ENCODE data around the gene CD19.
"Not testable (repeated sequence)": the region's sequence is repeated elsewhere in the genome, so short reads cannot be mapped to it uniquely, and the experiment has no call there.

CD19 gene

GRCh38 chr16:28935924-28936783, 4.4 kb downstream of the CD19 start:
- Mint-ChIP-seq H3K27me3 (ENCODE audit: low read depth) (peaks cover 2% of the 10 kb centered on the region), H3K9me3 (no peaks in the 10 kb centered on the region), H3K27ac (peak overlapping the region; percentile 26), H3K4me1 (ENCODE audit: low read depth) (peaks cover 10% of the 10 kb centered on the region), H3K36me3 (ENCODE audit: low read depth) (no peaks in the 10 kb centered on the region), H3K4me3 (peak overlapping the region; percentile 63)
- DNase-seq (ENCODE audit: low spot score), result peak; percentile 88

GRCh38 chr16:28936784-28937155, 5.0 kb downstream of the CD19 start:
- no peak for DNase-seq (ENCODE audit: low spot score)
- peaks cover 10% of the 10 kb centered on the region for H3K4me1 Mint-ChIP-seq (ENCODE audit: low read depth)
- peak overlapping the region; percentile 26 for H3K27ac Mint-ChIP-seq
- H3K36me3 Mint-ChIP-seq (ENCODE audit: low read depth), result no peaks in the 10 kb centered on the region
- H3K27me3 Mint-ChIP-seq (ENCODE audit: low read depth), result peaks cover 2% of the 10 kb centered on the region
- H3K4me3 Mint-ChIP-seq, result peak overlapping the region; percentile 63
- H3K9me3 Mint-ChIP-seq, result no peaks in the 10 kb centered on the region

GRCh38 chr16:28937222-28937876, 5.6 kb downstream of the CD19 start:
- Mint-ChIP-seq H3K4me3 (no peak overlapping the region), H3K27ac (no peak overlapping the region), H3K4me1 (ENCODE audit: low read depth) (peaks cover 10% of the 10 kb centered on the region), H3K27me3 (ENCODE audit: low read depth) (peaks cover 2% of the 10 kb centered on the region), H3K36me3 (ENCODE audit: low read depth) (no peaks in the 10 kb centered on the region), H3K9me3 (no peaks in the 10 kb centered on the region)
- DNase-seq (ENCODE audit: low spot score), result no peak

GRCh38 chr16:28938721-28939120, 7.0 kb downstream of the CD19 start:
- no peak for DNase-seq (ENCODE audit: low spot score)
- Mint-ChIP-seq H3K36me3 (ENCODE audit: low read depth) (no peaks in the 10 kb centered on the region), H3K27ac (no peak overlapping the region), H3K27me3 (ENCODE audit: low read depth) (peaks cover 2% of the 10 kb centered on the region), H3K4me3 (no peak overlapping the region), H3K9me3 (no peaks in the 10 kb centered on the region), H3K4me1 (ENCODE audit: low read depth) (peaks cover 10% of the 10 kb centered on the region)

GRCh38 chr16:28939825-28940224, 8.1 kb downstream of the CD19 start:
- not testable (repeated sequence) for H3K9me3 Mint-ChIP-seq; H3K27ac Mint-ChIP-seq; H3K27me3 Mint-ChIP-seq (ENCODE audit: low read depth); DNase-seq (ENCODE audit: low spot score); H3K36me3 Mint-ChIP-seq (ENCODE audit: low read depth); H3K4me3 Mint-ChIP-seq
- peaks cover 13% of the 10 kb centered on the region for H3K4me1 Mint-ChIP-seq (ENCODE audit: low read depth)

- no peak overlapping the region for H3K27ac Mint-ChIP-seq
- no peaks in the 10 kb centered on the region for H3K36me3 Mint-ChIP-seq (ENCODE audit: low read depth)
- H3K27me3 Mint-ChIP-seq (ENCODE audit: low read depth), result peaks cover 7% of the 10 kb centered on the region
- no peak for DNase-seq (ENCODE audit: low spot score)
- H3K4me1 Mint-ChIP-seq (ENCODE audit: low read depth), result peaks cover 10% of the 10 kb centered on the region
- H3K9me3 Mint-ChIP-seq, result no peaks in the 10 kb centered on the region
- no peak overlapping the region for H3K4me3 Mint-ChIP-seq
Observed at GRCh38 chr16:28943281-28943680, 11.5 kb downstream of the CD19 start.

GRCh38 chr16:28946681-28947080, 14.9 kb downstream of the CD19 start:
- H3K9me3 Mint-ChIP-seq, result no peaks in the 10 kb centered on the region
- H3K36me3 Mint-ChIP-seq (ENCODE audit: low read depth), result peaks cover 7% of the 10 kb centered on the region
- H3K27ac Mint-ChIP-seq, result no peak overlapping the region
- no peak overlapping the region for H3K4me3 Mint-ChIP-seq
- DNase-seq (ENCODE audit: low spot score), result no peak
- H3K4me1 Mint-ChIP-seq (ENCODE audit: low read depth), result peaks cover 16% of the 10 kb centered on the region
- H3K27me3 Mint-ChIP-seq (ENCODE audit: low read depth), result peaks cover 5% of the 10 kb centered on the region

GRCh38 chr16:28950648-28951409, 19.1 kb downstream of the CD19 start, which contains the start of gene NFATC2IP:
Gene NFATC2IP, plus strand, starts transcription at chr16:28950937. Its CDS starts 75 bp downstream, at chr16:28951012.
- Mint-ChIP-seq H3K9me3 (no peaks in the 10 kb centered on the region), H3K36me3 (ENCODE audit: low read depth) (peaks cover 37% of the 10 kb centered on the region), H3K27me3 (ENCODE audit: low read depth) (peaks cover 5% of the 10 kb centered on the region), H3K4me1 (ENCODE audit: low read depth) (peaks cover 23% of the 10 kb centered on the region), H3K4me3 (peak within 1 kb of the TSS; percentile 88), H3K27ac (peak within 1 kb of the TSS; percentile 94)
- peak; percentile 100 for DNase-seq (ENCODE audit: low spot score)

- peak overlapping the region; percentile 88 for H3K4me3 Mint-ChIP-seq
- H3K9me3 Mint-ChIP-seq, result no peaks in the 10 kb centered on the region
- peak overlapping the region; percentile 92 for H3K27ac Mint-ChIP-seq
- no peak for DNase-seq (ENCODE audit: low spot score)
- H3K36me3 Mint-ChIP-seq (ENCODE audit: low read depth), result peaks cover 41% of the 10 kb centered on the region
- peaks cover 21% of the 10 kb centered on the region for H3K4me1 Mint-ChIP-seq (ENCODE audit: low read depth)
- peaks cover 5% of the 10 kb centered on the region for H3K27me3 Mint-ChIP-seq (ENCODE audit: low read depth)
Observed at GRCh38 chr16:28951410-28951943, 19.7 kb downstream of the CD19 start.

- Mint-ChIP-seq H3K4me3 (no peak overlapping the region), H3K4me1 (ENCODE audit: low read depth) (peaks cover 8% of the 10 kb centered on the region), H3K9me3 (no peaks in the 10 kb centered on the region), H3K27ac (no peak overlapping the region), H3K27me3 (ENCODE audit: low read depth) (no peaks in the 10 kb centered on the region), H3K36me3 (ENCODE audit: low read depth) (peaks cover 66% of the 10 kb centered on the region)
- no peak for DNase-seq (ENCODE audit: low spot score)
Observed at GRCh38 chr16:28958216-28958615, 26.4 kb downstream of the CD19 start.

GRCh38 chr16:28958836-28959235, 27.1 kb downstream of the CD19 start:
- Mint-ChIP-seq H3K4me3 (no peak overlapping the region), H3K27me3 (ENCODE audit: low read depth) (no peaks in the 10 kb centered on the region), H3K9me3 (no peaks in the 10 kb centered on the region), H3K36me3 (ENCODE audit: low read depth) (peaks cover 65% of the 10 kb centered on the region), H3K4me1 (ENCODE audit: low read depth) (peaks cover 6% of the 10 kb centered on the region), H3K27ac (no peak overlapping the region)
- no peak for DNase-seq (ENCODE audit: low spot score)

GRCh38 chr16:28964072-28964471, 32.3 kb downstream of the CD19 start:
- Mint-ChIP-seq H3K36me3 (ENCODE audit: low read depth) (peaks cover 57% of the 10 kb centered on the region), H3K9me3 (no peaks in the 10 kb centered on the region), H3K4me1 (ENCODE audit: low read depth) (no peaks in the 10 kb centered on the region), H3K4me3 (no peak overlapping the region), H3K27ac (no peak overlapping the region), H3K27me3 (ENCODE audit: low read depth) (no peaks in the 10 kb centered on the region)
- DNase-seq (ENCODE audit: low spot score), result no peak

- Mint-ChIP-seq H3K27me3 (ENCODE audit: low read depth) (no peaks in the 10 kb centered on the region), H3K4me1 (ENCODE audit: low read depth) (no peaks in the 10 kb centered on the region), H3K36me3 (ENCODE audit: low read depth) (peaks cover 55% of the 10 kb centered on the region), H3K27ac (no peak overlapping the region), H3K9me3 (no peaks in the 10 kb centered on the region), H3K4me3 (no peak overlapping the region)
- no peak for DNase-seq (ENCODE audit: low spot score)
Observed at GRCh38 chr16:28964496-28964895, 32.7 kb downstream of the CD19 start.

- no peaks in the 10 kb centered on the region for H3K27me3 Mint-ChIP-seq (ENCODE audit: low read depth)
- no peak overlapping the region for H3K27ac Mint-ChIP-seq
- peaks cover 35% of the 10 kb centered on the region for H3K36me3 Mint-ChIP-seq (ENCODE audit: low read depth)
- H3K9me3 Mint-ChIP-seq, result no peaks in the 10 kb centered on the region
- DNase-seq (ENCODE audit: low spot score), result no peak
- no peak overlapping the region for H3K4me3 Mint-ChIP-seq
- H3K4me1 Mint-ChIP-seq (ENCODE audit: low read depth), result no peaks in the 10 kb centered on the region
Observed at GRCh38 chr16:28967156-28967555, 35.4 kb downstream of the CD19 start.

Data from T-helper 2 cell treated with Interferon-gamma antibody and Interleukin-4, amounts not matched to agents 5 μg/mL and 100 μg/mL, for 36 hours (primary cell).